Measurements from ENCODE around the gene ZFP82. TPM values are rescaled to one million over a fixed set of nuclear protein-coding genes. Genes with fewer than 3 reads are reported as not detected.

Gene ZFP82
- polyA plus RNA-seq, 1 of the 3 experiments (the other 2 are of a cell fraction), result 2.1 TPM

DNA sequence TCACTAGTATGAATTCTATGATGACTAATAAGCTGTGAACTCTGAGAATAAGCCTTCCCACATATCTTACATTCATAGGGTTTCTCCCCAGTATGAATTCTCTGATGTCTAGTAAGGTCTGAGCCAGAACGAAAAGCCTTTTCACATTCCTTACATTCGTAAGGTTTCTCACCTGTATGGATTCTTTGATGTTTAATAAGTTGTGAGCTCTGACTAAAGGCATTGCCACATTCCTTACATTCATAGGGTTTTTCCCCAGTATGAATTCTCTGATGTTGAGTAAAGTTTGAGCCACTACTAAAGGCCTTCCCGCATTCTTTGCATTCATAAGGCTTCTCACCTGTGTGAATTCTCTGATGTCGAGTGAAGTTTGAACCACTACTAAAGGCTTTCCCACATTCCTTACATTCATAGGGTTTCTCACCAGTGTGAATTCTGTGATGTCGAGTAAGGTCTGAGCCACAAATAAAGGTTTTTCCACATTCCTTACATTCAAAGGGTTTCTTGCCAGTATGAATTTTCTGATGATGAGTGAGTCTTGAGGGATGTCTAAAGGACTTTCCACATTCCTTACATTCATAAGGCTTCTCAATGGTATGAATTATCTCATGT lies 30.7 kb upstream of the ZFP82 start (continued):
- TF ChIP-seq SMC3 (IDR thresholded peaks at IDR 0.05; ENCODE audit: low read depth, low read length), result no peak
- TF ChIP-seq GATA2 (CRISPR knock-in tag; IDR thresholded peaks at IDR 0.05), result no peak
- TF ChIP-seq RCOR1 (IDR thresholded peaks at IDR 0.05; ENCODE audit: low read length), result no peak
- TF ChIP-seq SIN3A (IDR thresholded peaks at IDR 0.05; ENCODE audit: borderline replicate concordance, low read depth, low read length), result no peak
- no peak for TF ChIP-seq TCF12 (IDR thresholded peaks at IDR 0.05)
- no peak for TF ChIP-seq NFIC (IDR thresholded peaks at IDR 0.05; ENCODE audit: borderline replicate concordance)
- no peak for TF ChIP-seq RFX5 (IDR thresholded peaks at IDR 0.05; ENCODE audit: low read length)
- no peak for TF ChIP-seq RXRA (IDR thresholded peaks at IDR 0.05; ENCODE audit: borderline replicate concordance, low read depth)
- TF ChIP-seq ZBTB33 (IDR thresholded peaks at IDR 0.05; ENCODE audit: borderline replicate concordance, low read depth), result no peak
- no peak for TF ChIP-seq CHD2 (IDR thresholded peaks at IDR 0.05; ENCODE audit: low read length, partially characterized antibody)
- TF ChIP-seq RAD21 (IDR thresholded peaks at IDR 0.05; ENCODE audit: low read length), result no peak

DNA sequence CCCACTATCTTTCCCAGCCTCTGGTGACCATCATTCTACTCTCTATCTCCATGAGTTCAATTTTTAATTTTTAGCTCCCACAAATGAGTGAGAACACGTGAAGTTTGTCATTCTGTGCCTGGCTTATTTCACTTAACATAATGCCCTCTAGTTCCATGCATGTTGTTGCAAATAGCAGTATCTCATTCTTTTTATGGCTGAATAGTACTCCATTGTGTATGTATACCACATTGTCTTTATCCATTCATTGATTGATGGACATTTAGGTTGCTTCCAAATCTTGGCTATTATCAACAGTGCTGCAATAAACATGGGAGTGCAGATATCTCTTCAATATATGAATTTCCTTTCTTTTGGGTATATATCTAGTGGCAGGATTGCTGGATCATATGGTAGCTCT lies 22.9 kb upstream of the ZFP82 start:
- no peak overlapping the region for H2AFZ ChIP-seq (ENCODE audit: low read depth)
- no peaks in the 10 kb centered on the region for H3K4me1 ChIP-seq (ENCODE audit: control insufficient read depth in 1 of 2, insufficient read depth in 2 of 2, low read depth in 1 of 2, low read length in 1 of 2)
- H4K20me1 ChIP-seq (ENCODE audit: insufficient read depth), result no peaks in the 10 kb centered on the region
- no peak for DNase-seq
- no peak overlapping the region for H3K4me2 ChIP-seq
- H3K4me3 ChIP-seq (ENCODE audit: low read depth in 2 of 2, low read length in 1 of 2), result no peak overlapping the region
- H3K79me2 ChIP-seq (ENCODE audit: insufficient read depth), result no peaks in the 10 kb centered on the region
- WGBS (ENCODE audit: low lambda C conversion rate), result 8% methylated on average over 1 of the region's 1 CpG
- H3F3A ChIP-seq (replicated peaks; ENCODE audit: insufficient read depth), result peaks cover 2% of the 10 kb centered on the region
- H3K9me3 ChIP-seq, result peaks cover 14% of the 10 kb centered on the region; the same call in 1 of the 2 replicates
- ChIA-PET CTCF (no interaction called here), POLR2A (no interaction called here)
- H3K36me3 ChIP-seq (replicated peaks in 1 of 2; ENCODE audit: control insufficient read depth in 1 of 2, insufficient read depth in 2 of 2, low read length in 1 of 2), result no peaks in the 10 kb centered on the region
- H3K27ac ChIP-seq (ENCODE audit: low read depth in 2 of 2, low read length in 1 of 2), result no peak overlapping the region
- no peak overlapping the region for H3K9ac ChIP-seq
- no peaks in the 10 kb centered on the region for H3K27me3 ChIP-seq (ENCODE audit: insufficient read depth)
- TF ChIP-seq MXI1 (IDR thresholded peaks at IDR 0.05; ENCODE audit: low read depth, low read length), result no peak
- TF ChIP-seq POLR2AphosphoS5 (IDR thresholded peaks at IDR 0.05; ENCODE audit: low read depth, low read length), result no peak
- TF ChIP-seq GABPA (IDR thresholded peaks at IDR 0.05; ENCODE audit: low read depth), result no peak
- H3K9me2 ChIP-seq, result no peaks in the 10 kb centered on the region

DNA sequence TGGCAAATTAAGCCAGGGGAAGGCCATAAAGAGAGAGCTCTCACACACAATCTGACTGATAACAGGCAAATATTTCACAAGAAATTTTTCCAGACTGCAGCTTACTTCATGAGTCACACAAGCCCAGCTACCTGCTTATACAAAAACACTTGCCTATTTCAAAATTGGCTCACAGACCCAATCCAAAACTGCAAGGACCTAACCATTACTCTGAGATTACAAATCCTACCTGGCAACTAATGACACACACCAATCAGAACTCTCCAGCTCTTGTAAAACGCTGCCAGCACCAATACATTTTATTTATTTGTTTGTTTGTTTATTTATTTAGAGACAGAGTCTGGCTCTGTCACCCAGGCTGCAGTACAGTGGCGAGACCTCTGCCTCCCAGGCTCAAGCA lies 18.1 kb upstream of the ZFP82 start:
- H3K4me1 ChIP-seq (ENCODE audit: control insufficient read depth in 1 of 2, insufficient read depth in 2 of 2, low read depth in 1 of 2, low read length in 1 of 2), result no peaks in the 10 kb centered on the region
- H3K9me3 ChIP-seq, result no peaks in the 10 kb centered on the region
- no peak overlapping the region for H3K9ac ChIP-seq
- H3K4me2 ChIP-seq, result no peak overlapping the region
- TF ChIP-seq PBX3 (IDR thresholded peaks at IDR 0.05), result no peak
- TF ChIP-seq RCOR1 (IDR thresholded peaks at IDR 0.05; ENCODE audit: low read length), result no peak
- peak; percentile 95 for TF ChIP-seq RFX5 (IDR thresholded peaks at IDR 0.05; ENCODE audit: low read length)
- no peak for TF ChIP-seq JUND (IDR thresholded peaks at IDR 0.05)
- TF ChIP-seq REST (IDR thresholded peaks at IDR 0.05; ENCODE audit: low read depth, low read length), result no peak
- no peaks in the 10 kb centered on the region for H3K27me3 ChIP-seq (ENCODE audit: insufficient read depth)
- H3F3A ChIP-seq (replicated peaks; ENCODE audit: insufficient read depth), result no peaks in the 10 kb centered on the region
- DNase-seq, result no peak
- ChIA-PET CTCF (no interaction called here), POLR2A (no interaction called here)
- no peaks in the 10 kb centered on the region for H3K79me2 ChIP-seq (ENCODE audit: insufficient read depth)
- no peak overlapping the region for H3K27ac ChIP-seq (ENCODE audit: low read depth in 2 of 2, low read length in 1 of 2)
- WGBS (ENCODE audit: low lambda C conversion rate), result 5% methylated on average over 2 of the region's 2 CpGs
- H3K4me3 ChIP-seq (ENCODE audit: low read depth in 2 of 2, low read length in 1 of 2), result no peak overlapping the region
- no peaks in the 10 kb centered on the region for H3K36me3 ChIP-seq (replicated peaks in 1 of 2; ENCODE audit: control insufficient read depth in 1 of 2, insufficient read depth in 2 of 2, low read length in 1 of 2)
- H4K20me1 ChIP-seq (ENCODE audit: insufficient read depth), result no peaks in the 10 kb centered on the region
- no peak overlapping the region for H2AFZ ChIP-seq (ENCODE audit: low read depth)
- H3K9me2 ChIP-seq, result no peaks in the 10 kb centered on the region
